Endothelial cell of umbilical vein (primary cell): ENCODE measurements around the gene TRIM52.

Experiments
- CTCF ChIP-seq, 2 donors: IDR thresholded peaks; 1 replicate in 1 of 2; 2 replicates in 1 of 2; pipeline ENCODE4 v1.5.1; 2011; ENCODE audit warnings: low read length in 2 of 2, mild to moderate bottlenecking in 2 of 2, moderate library complexity in 2 of 2, control low read depth in 1 of 2, inconsistent platforms in 1 of 2, low read depth in 1 of 2; ENCODE audit not compliant: insufficient read depth in 1 of 2; ENCODE audit errors: extremely low read depth in 1 of 2
- POLR2A ChIP-seq: IDR thresholded peaks from 2 replicates; pipeline ENCODE4 v1.6.1; 2012; ENCODE audit warnings: low read depth, mild to moderate bottlenecking, control low read depth, low read length
- POLR2AphosphoS5 ChIP-seq: IDR thresholded peaks from 2 replicates; pipeline ENCODE4 v1.6.1; 2012; ENCODE audit warnings: low read depth, mild to moderate bottlenecking, control low read depth, low read length, moderate library complexity; ENCODE audit not compliant: insufficient read depth

- TF ChIP-seq POLR2AphosphoS5 (no peak), CTCF (IDR thresholded peaks at IDR 0.05; ENCODE audit: extremely low read depth in 1 of 2, insufficient read depth in 1 of 2, low read depth in 1 of 2, low read length in 2 of 2) (no peak), POLR2A (no peak)
These were observed 2.4 kb downstream of the TRIM52 start for GRCh38 chr5:181258576-181258975.
